Ishikawa (cell line): ENCODE measurements around the gene RMI2.

ENCODE experiments used
- CEBPB ChIP-seq: IDR thresholded peaks from 2 replicates; pipeline ENCODE4 v1.6.1; 2012
- CREB1 ChIP-seq: IDR thresholded peaks from 2 replicates; pipeline ENCODE4 v1.6.1; 2012; ENCODE audit warnings: low read depth
- EGR1 ChIP-seq: IDR thresholded peaks from 2 replicates; pipeline ENCODE4 v1.6.1; 2012
- EP300 ChIP-seq: IDR thresholded peaks from 2 replicates; pipeline ENCODE4 v1.6.1; 2012; ENCODE audit warnings: borderline replicate concordance
- FOXM1 ChIP-seq: IDR thresholded peaks from 2 replicates; pipeline ENCODE4 v1.6.1; 2012; ENCODE audit warnings: low read depth, borderline replicate concordance
- MAX ChIP-seq: IDR thresholded peaks from 2 replicates; pipeline ENCODE4 v1.6.1; 2012
- RAD21 ChIP-seq: IDR thresholded peaks from 2 replicates; pipeline ENCODE4 v1.6.1; 2012; ENCODE audit warnings: low read depth
- TAF1 ChIP-seq: IDR thresholded peaks from 2 replicates; pipeline ENCODE4 v1.6.1; 2012; ENCODE audit warnings: low read depth, mild to moderate bottlenecking
- TCF12 ChIP-seq: IDR thresholded peaks from 2 replicates; pipeline ENCODE4 v1.6.1; 2012; ENCODE audit warnings: low read depth
- TEAD4 ChIP-seq: IDR thresholded peaks from 2 replicates; pipeline ENCODE4 v1.6.1; 2012
- YY1 ChIP-seq: IDR thresholded peaks from 2 replicates; pipeline ENCODE4 v1.6.1; 2012; ENCODE audit warnings: low read depth
- ZBTB7A ChIP-seq: IDR thresholded peaks from 2 replicates; pipeline ENCODE4 v1.6.1; 2012; ENCODE audit warnings: low read depth
- TF ChIP-seq, protein P1 (sequence below): IDR thresholded peaks from 2 replicates; pipeline ENCODE4 v1.6.1; 2012; ENCODE audit warnings: low read depth, mild to moderate bottlenecking

- no peak for TF ChIP-seq MAX
- no peak for TF ChIP-seq CREB1
- no peak for TF ChIP-seq RAD21
- TF ChIP-seq, protein P1, sequence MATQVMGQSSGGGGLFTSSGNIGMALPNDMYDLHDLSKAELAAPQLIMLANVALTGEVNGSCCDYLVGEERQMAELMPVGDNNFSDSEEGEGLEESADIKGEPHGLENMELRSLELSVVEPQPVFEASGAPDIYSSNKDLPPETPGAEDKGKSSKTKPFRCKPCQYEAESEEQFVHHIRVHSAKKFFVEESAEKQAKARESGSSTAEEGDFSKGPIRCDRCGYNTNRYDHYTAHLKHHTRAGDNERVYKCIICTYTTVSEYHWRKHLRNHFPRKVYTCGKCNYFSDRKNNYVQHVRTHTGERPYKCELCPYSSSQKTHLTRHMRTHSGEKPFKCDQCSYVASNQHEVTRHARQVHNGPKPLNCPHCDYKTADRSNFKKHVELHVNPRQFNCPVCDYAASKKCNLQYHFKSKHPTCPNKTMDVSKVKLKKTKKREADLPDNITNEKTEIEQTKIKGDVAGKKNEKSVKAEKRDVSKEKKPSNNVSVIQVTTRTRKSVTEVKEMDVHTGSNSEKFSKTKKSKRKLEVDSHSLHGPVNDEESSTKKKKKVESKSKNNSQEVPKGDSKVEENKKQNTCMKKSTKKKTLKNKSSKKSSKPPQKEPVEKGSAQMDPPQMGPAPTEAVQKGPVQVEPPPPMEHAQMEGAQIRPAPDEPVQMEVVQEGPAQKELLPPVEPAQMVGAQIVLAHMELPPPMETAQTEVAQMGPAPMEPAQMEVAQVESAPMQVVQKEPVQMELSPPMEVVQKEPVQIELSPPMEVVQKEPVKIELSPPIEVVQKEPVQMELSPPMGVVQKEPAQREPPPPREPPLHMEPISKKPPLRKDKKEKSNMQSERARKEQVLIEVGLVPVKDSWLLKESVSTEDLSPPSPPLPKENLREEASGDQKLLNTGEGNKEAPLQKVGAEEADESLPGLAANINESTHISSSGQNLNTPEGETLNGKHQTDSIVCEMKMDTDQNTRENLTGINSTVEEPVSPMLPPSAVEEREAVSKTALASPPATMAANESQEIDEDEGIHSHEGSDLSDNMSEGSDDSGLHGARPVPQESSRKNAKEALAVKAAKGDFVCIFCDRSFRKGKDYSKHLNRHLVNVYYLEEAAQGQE = no peak
- TF ChIP-seq ZBTB7A = no peak
- no peak for TF ChIP-seq EP300
- no peak for TF ChIP-seq CEBPB
- no peak for TF ChIP-seq YY1
- TF ChIP-seq EGR1 = no peak
- TF ChIP-seq TEAD4 = no peak
- no peak for TF ChIP-seq TCF12
- TF ChIP-seq FOXM1 = no peak
- no peak for TF ChIP-seq TAF1
These were observed 13.3 kb upstream of the RMI2 start for GRCh38 chr16:11331967-11332366.
